Skeletal muscle tissue (tissue), 4 donors: ENCODE data around the gene CAMK1D. TPM values are rescaled to one million over a fixed set of nuclear protein-coding genes. Genes with fewer than 3 reads are reported as not detected.
A peak's percentile ranks its signal among the peaks of the same experiment; 100 is the strongest.

Experiments used
- H3K27ac ChIP-seq: one replicate; pipeline ENCODE4 v1.7.0; 2013; ENCODE audit warnings: mild to moderate bottlenecking, low read depth, low read length, inconsistent platforms
- H3K27me3 ChIP-seq, 3 donors: one replicate each; pipeline ENCODE4 v1.7.0; 2013; ENCODE audit warnings: low read length in 3 of 3; ENCODE audit not compliant: control insufficient read depth in 3 of 3, insufficient read depth in 3 of 3
- H3K36me3 ChIP-seq, 3 donors: one replicate each; pipeline ENCODE4 v1.7.0; 2013; ENCODE audit warnings: low read length in 3 of 3; ENCODE audit not compliant: control insufficient read depth in 3 of 3, insufficient read depth in 3 of 3
- H3K4me1 ChIP-seq, 3 donors: one replicate each; pipeline ENCODE4 v1.7.0; 2013; ENCODE audit warnings: low read length in 3 of 3, mild to moderate bottlenecking in 3 of 3; ENCODE audit not compliant: control insufficient read depth in 3 of 3, insufficient read depth in 3 of 3
- H3K4me3 ChIP-seq, 3 donors: one replicate each; pipeline ENCODE4 v1.7.0; 2013; ENCODE audit warnings: low read length in 3 of 3
- H3K9ac ChIP-seq, 3 donors: one replicate each; pipeline ENCODE4 v1.7.0; 2013; ENCODE audit warnings: low read length in 3 of 3, mild to moderate bottlenecking in 3 of 3, moderate library complexity in 2 of 3, low read depth in 1 of 3
- H3K9me3 ChIP-seq, 3 donors: one replicate each; pipeline ENCODE4 v1.7.0; 2013; ENCODE audit warnings: low read length in 3 of 3; ENCODE audit not compliant: control insufficient read depth in 3 of 3
- total RNA-seq: library from RNA; depleted of rRNA; stranded (reverse); fragments of >200 nt; gene quantifications from one replicate; pipeline ENCODE4 v1.2.3, GENCODE V29; 2014
- donor health status: Osteomylitis.

Gene CAMK1D
- total RNA-seq, 1 donor from 2014 or later = 2.1 TPM

- H3K9ac ChIP-seq = no peak overlapping the region
- H3K4me1 ChIP-seq = peaks cover 0 to 3% (median 2%) of the 10 kb centered on the region in 3 donors
- H3K9me3 ChIP-seq = no peaks in the 10 kb centered on the region
- peak overlapping the region; percentile 66 for H3K27ac ChIP-seq
- H3K27me3 ChIP-seq = no peaks in the 10 kb centered on the region
- no peak overlapping the region for H3K4me3 ChIP-seq
- no peaks in the 10 kb centered on the region for H3K36me3 ChIP-seq
These were observed 68.7 kb downstream of the CAMK1D start for GRCh38 chr10:12418000-12418399.

GRCh38 chr10:12418725-12419261, 69.4 kb downstream of the CAMK1D start:
- H3K27me3 ChIP-seq = no peaks in the 10 kb centered on the region
- H3K4me1 ChIP-seq = peaks cover 0 to 3% (median 2%) of the 10 kb centered on the region in 3 donors
- H3K36me3 ChIP-seq = no peaks in the 10 kb centered on the region
- H3K9ac ChIP-seq = no peak overlapping the region
- H3K27ac ChIP-seq = peak overlapping the region; percentile 66
- no peak overlapping the region for H3K4me3 ChIP-seq
- no peaks in the 10 kb centered on the region for H3K9me3 ChIP-seq

GRCh38 chr10:12419262-12419847, 70.0 kb downstream of the CAMK1D start:
- H3K9me3 ChIP-seq = no peaks in the 10 kb centered on the region
- H3K4me1 ChIP-seq = peaks cover 0 to 3% (median 2%) of the 10 kb centered on the region in 3 donors
- H3K27me3 ChIP-seq = no peaks in the 10 kb centered on the region
- H3K4me3 ChIP-seq = no peak overlapping the region
- no peaks in the 10 kb centered on the region for H3K36me3 ChIP-seq
- H3K9ac ChIP-seq = no peak overlapping the region
- H3K27ac ChIP-seq = peak overlapping the region; percentile 66

- peaks cover 0 to 3% (median 2%) of the 10 kb centered on the region in 3 donors for H3K4me1 ChIP-seq
- no peaks in the 10 kb centered on the region for H3K27me3 ChIP-seq
- H3K27ac ChIP-seq = no peak overlapping the region
- no peaks in the 10 kb centered on the region for H3K9me3 ChIP-seq
- H3K9ac ChIP-seq = no peak overlapping the region
- H3K36me3 ChIP-seq = no peaks in the 10 kb centered on the region
- no peak overlapping the region for H3K4me3 ChIP-seq
These were observed 71.3 kb downstream of the CAMK1D start for GRCh38 chr10:12420530-12421120.

DNA sequence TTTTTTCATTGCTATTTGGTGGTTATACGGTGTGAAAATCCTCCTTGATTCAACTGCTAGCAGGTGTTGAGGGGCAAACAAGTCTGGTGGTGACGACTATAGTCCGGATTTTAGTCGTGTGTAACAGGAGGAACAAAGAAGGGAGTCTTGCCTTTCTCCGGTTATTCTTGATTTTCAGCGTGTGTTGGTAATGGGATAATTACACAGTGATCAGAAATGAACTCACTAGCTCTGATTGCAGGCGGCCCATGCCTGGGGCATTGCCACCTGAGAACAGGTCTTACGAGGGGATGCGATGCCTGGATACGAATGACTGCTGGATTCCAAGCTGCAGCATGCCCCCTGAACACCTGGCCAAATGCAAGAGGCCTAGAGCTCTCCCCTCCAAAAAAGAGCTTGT, 72.8 kb downstream of the CAMK1D start:
- Histone ChIP-seq H3K27ac (no peak overlapping the region), H3K9me3 (no peaks in the 10 kb centered on the region), H3K4me3 (no peak overlapping the region), H3K9ac (no peak overlapping the region), H3K36me3 (no peaks in the 10 kb centered on the region), H3K27me3 (no peaks in the 10 kb centered on the region), H3K4me1 (peaks cover 0 to 3% (median 2%) of the 10 kb centered on the region in 3 donors)

- Histone ChIP-seq H3K4me3 (no peak overlapping the region), H3K27ac (no peak overlapping the region), H3K27me3 (no peaks in the 10 kb centered on the region), H3K4me1 (peaks cover 0 to 2% (median 1%) of the 10 kb centered on the region in 3 donors), H3K9me3 (no peaks in the 10 kb centered on the region), H3K9ac (no peak overlapping the region), H3K36me3 (no peaks in the 10 kb centered on the region)
These were observed 74.5 kb downstream of the CAMK1D start for GRCh38 chr10:12423896-12424295.

DNA sequence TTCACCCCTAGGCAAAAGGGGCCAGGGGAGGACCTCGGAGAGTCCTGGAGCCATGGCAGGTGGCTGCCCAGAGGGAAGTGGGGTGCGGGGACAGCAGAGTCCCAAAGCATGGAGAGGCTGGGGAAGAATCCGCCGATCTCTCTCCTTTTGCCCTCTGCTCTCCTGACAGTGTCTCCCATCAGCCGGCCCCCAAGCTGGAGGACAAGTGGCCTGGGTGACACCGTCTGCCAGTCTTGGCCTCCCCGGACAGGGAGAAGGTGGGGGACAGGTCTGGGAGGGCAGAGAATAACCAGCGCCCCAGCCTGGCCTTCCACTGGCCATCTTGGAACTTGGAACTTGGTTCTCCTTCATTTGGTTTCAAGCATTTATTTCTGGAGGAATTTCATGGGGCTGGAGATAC, 77.9 kb downstream of the CAMK1D start:
- no peak overlapping the region for H3K9ac ChIP-seq
- no peaks in the 10 kb centered on the region for H3K27me3 ChIP-seq
- peaks cover 0 to 2% (median 0%) of the 10 kb centered on the region in 3 donors for H3K9me3 ChIP-seq
- no peaks in the 10 kb centered on the region for H3K36me3 ChIP-seq
- peaks cover 0 to 11% (median 0%) of the 10 kb centered on the region in 3 donors for H3K4me1 ChIP-seq
- no peak overlapping the region for H3K27ac ChIP-seq
- no peak overlapping the region for H3K4me3 ChIP-seq

GRCh38 chr10:12428447-12429135, 79.2 kb downstream of the CAMK1D start:
- no peaks in the 10 kb centered on the region for H3K36me3 ChIP-seq
- peaks cover 0 to 4% (median 0%) of the 10 kb centered on the region in 3 donors for H3K27me3 ChIP-seq
- peaks cover 0 to 2% (median 0%) of the 10 kb centered on the region in 3 donors for H3K9me3 ChIP-seq
- H3K4me3 ChIP-seq = no peak overlapping the region
- no peak overlapping the region for H3K27ac ChIP-seq
- H3K9ac ChIP-seq = no peak overlapping the region
- H3K4me1 ChIP-seq = peaks cover 0 to 11% (median 2%) of the 10 kb centered on the region in 3 donors

GRCh38 chr10:12430406-12430982, 81.1 kb downstream of the CAMK1D start:
- no peak overlapping the region for H3K4me3 ChIP-seq
- H3K9ac ChIP-seq = no peak overlapping the region
- peaks cover 0 to 11% (median 2%) of the 10 kb centered on the region in 3 donors for H3K4me1 ChIP-seq
- peaks cover 0 to 4% (median 0%) of the 10 kb centered on the region in 3 donors for H3K27me3 ChIP-seq
- H3K9me3 ChIP-seq = peaks cover 0 to 2% (median 0%) of the 10 kb centered on the region in 3 donors
- no peaks in the 10 kb centered on the region for H3K36me3 ChIP-seq
- H3K27ac ChIP-seq = no peak overlapping the region
